ENCODE results near the gene DOCK6.

DOCK6 gene

GRCh38 chr19:11244846-11245589 is 17.3 kb downstream of the DOCK6 start:
- Histone ChIP-seq H3K4me1 (ENCODE audit: control insufficient read depth, insufficient read depth, low read length, poor library complexity, severe bottlenecking) (no peaks in the 10 kb centered on the region), H3K9me3 (ENCODE audit: control insufficient read depth, low read length) (no peaks in the 10 kb centered on the region), H3K4me3 (ENCODE audit: extremely low read depth, insufficient read depth, low read length, poor library complexity, severe bottlenecking) (no peak overlapping the region), H3K27ac (ENCODE audit: low read depth, low read length, severe bottlenecking) (no peak overlapping the region), H3K36me3 (ENCODE audit: control insufficient read depth, insufficient read depth, low read length) (peaks cover 58% of the 10 kb centered on the region)
- WGBS, 2 experiments (ENCODE audit: insufficient coverage in 2 of 2), result 92 to 98% methylated on average over 3 to 4 of the region's 5 CpGs

DNA sequence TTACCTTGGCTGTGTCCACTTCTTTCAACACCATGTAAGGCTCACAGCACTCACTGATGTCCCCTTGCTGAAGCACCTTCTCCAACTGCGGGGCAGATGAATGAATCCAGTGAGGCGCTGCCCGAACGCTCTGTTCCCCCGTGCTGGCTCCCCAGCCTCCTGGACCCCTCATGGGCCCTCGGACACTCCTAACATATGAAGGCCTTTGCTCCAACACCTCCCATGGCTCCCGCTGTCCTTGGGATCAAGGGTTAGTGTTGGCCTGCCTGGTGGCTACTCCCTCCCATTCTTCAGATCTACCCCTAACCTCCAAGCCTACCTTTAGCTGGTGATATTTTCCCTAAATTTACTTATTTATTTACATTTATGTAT is 18.5 kb downstream of the DOCK6 start:
- H3K4me1 ChIP-seq (ENCODE audit: control insufficient read depth, insufficient read depth, low read length, poor library complexity, severe bottlenecking), result no peaks in the 10 kb centered on the region
- no peak overlapping the region for H3K4me3 ChIP-seq (ENCODE audit: extremely low read depth, insufficient read depth, low read length, poor library complexity, severe bottlenecking)
- H3K27ac ChIP-seq (ENCODE audit: low read depth, low read length, severe bottlenecking), result no peak overlapping the region
- WGBS, 2 experiments (ENCODE audit: insufficient coverage in 2 of 2), result 95 to 96% methylated on average over 6 to 7 of the region's 7 CpGs
- no peaks in the 10 kb centered on the region for H3K9me3 ChIP-seq (ENCODE audit: control insufficient read depth, low read length)
- H3K36me3 ChIP-seq (ENCODE audit: control insufficient read depth, insufficient read depth, low read length), result peaks cover 64% of the 10 kb centered on the region

- no peaks in the 10 kb centered on the region for H3K4me1 ChIP-seq (ENCODE audit: control insufficient read depth, insufficient read depth, low read length, poor library complexity, severe bottlenecking)
- H3K9me3 ChIP-seq (ENCODE audit: control insufficient read depth, low read length), result no peaks in the 10 kb centered on the region
- WGBS, 2 experiments (ENCODE audit: insufficient coverage in 2 of 2), result 40 to 45% methylated on average over 37 to 48 of the region's 48 CpGs
- H3K27ac ChIP-seq (ENCODE audit: low read depth, low read length, severe bottlenecking), result no peak overlapping the region
- H3K36me3 ChIP-seq (ENCODE audit: control insufficient read depth, insufficient read depth, low read length), result peaks cover 63% of the 10 kb centered on the region
- no peak overlapping the region for H3K4me3 ChIP-seq (ENCODE audit: extremely low read depth, insufficient read depth, low read length, poor library complexity, severe bottlenecking)
Observed at GRCh38 chr19:11242864-11243797, 19.2 kb downstream of the DOCK6 start.

GRCh38 chr19:11242025-11242424 is 20.3 kb downstream of the DOCK6 start:
- H3K4me3 ChIP-seq (ENCODE audit: extremely low read depth, insufficient read depth, low read length, poor library complexity, severe bottlenecking), result no peak overlapping the region
- H3K27ac ChIP-seq (ENCODE audit: low read depth, low read length, severe bottlenecking), result no peak overlapping the region
- no peaks in the 10 kb centered on the region for H3K9me3 ChIP-seq (ENCODE audit: control insufficient read depth, low read length)
- H3K4me1 ChIP-seq (ENCODE audit: control insufficient read depth, insufficient read depth, low read length, poor library complexity, severe bottlenecking), result no peaks in the 10 kb centered on the region
- 95 to 97% methylated on average over 9 to 11 of the region's 11 CpGs for WGBS, 2 experiments (ENCODE audit: insufficient coverage in 2 of 2)
- peaks cover 55% of the 10 kb centered on the region for H3K36me3 ChIP-seq (ENCODE audit: control insufficient read depth, insufficient read depth, low read length)

- H3K9me3 ChIP-seq (ENCODE audit: control insufficient read depth, low read length), result no peaks in the 10 kb centered on the region
- H3K27ac ChIP-seq (ENCODE audit: low read depth, low read length, severe bottlenecking), result no peak overlapping the region
- H3K4me3 ChIP-seq (ENCODE audit: extremely low read depth, insufficient read depth, low read length, poor library complexity, severe bottlenecking), result no peak overlapping the region
- H3K36me3 ChIP-seq (ENCODE audit: control insufficient read depth, insufficient read depth, low read length), result peaks cover 59% of the 10 kb centered on the region
- WGBS, 2 experiments (ENCODE audit: insufficient coverage in 2 of 2), result 93 to 99% methylated on average over 8 of the region's 8 CpGs
- H3K4me1 ChIP-seq (ENCODE audit: control insufficient read depth, insufficient read depth, low read length, poor library complexity, severe bottlenecking), result no peaks in the 10 kb centered on the region
Observed at GRCh38 chr19:11240008-11240444, 22.3 kb downstream of the DOCK6 start.

DNA sequence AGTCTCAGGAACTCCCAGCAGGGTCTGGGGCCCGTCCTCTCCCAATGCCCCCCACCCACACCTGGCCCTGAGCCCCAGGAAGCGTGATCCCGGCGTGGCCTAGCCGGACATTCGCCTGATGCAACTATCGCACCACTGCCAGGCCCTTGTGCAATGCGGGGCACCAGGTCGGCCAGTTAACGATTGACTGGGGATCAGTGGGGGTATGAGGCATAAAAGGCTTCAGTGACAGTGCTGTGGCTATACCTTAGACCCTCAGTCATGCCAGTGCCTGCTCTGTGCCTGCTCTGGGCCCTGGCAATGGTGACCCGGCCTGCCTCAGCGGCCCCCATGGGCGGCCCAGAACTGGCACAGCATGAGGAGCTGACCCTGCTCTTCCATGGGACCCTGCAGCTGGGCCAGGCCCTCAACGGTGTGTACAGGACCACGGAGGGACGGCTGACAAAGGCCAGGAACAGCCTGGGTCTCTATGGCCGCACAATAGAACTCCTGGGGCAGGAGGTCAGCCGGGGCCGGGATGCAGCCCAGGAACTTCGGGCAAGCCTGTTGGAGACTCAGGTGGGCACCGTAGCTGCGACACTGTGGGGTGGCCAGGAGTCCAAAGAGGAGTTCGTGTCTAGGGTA is 22.8 kb downstream of the DOCK6 start, which contains the start of gene ANGPTL8:
Gene ANGPTL8, plus strand, starts transcription at position 243 of the 624 bp plus-strand sequence. Its CDS starts 19 bp downstream, at position 262.
- WGBS, 2 experiments (ENCODE audit: insufficient coverage in 2 of 2), result 95% methylated on average over 19 to 23 of the region's 23 CpGs
- Histone ChIP-seq H3K36me3 (ENCODE audit: control insufficient read depth, insufficient read depth, low read length) (peaks cover 61% of the 10 kb centered on the region), H3K4me3 (ENCODE audit: extremely low read depth, insufficient read depth, low read length, poor library complexity, severe bottlenecking) (no peak within 1 kb of the TSS)

DNA sequence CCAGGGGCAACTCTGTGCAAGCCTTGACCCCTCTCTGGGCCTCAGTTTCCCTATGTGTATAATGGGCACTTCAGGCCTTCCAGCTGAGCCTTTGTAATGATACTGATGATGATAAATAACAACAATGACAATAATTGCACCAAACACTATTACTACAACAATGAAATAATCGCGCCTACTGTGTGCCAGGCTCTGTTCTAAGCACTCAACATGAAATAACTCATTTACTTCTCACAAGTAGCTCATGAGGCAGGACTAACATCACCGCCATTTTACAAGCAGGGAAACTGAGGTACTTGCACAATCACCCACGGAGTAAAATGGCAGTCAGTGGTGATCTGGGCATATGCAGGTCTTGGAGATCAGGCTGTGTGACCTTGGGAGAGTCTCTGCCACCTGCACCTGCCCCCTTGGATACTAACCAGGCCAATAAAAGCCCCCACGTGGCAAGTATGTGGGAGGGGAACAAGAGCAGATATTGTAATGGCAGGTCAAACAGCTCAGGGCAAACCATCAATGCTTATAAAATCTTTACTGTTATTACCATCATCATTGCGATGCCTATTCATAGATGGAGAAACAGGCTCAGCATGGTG is 23.4 kb downstream of the DOCK6 start:
- H3K4me1 ChIP-seq (ENCODE audit: control insufficient read depth, insufficient read depth, low read length, poor library complexity, severe bottlenecking), result no peaks in the 10 kb centered on the region
- 94 to 97% methylated on average over 4 to 5 of the region's 6 CpGs for WGBS, 2 experiments (ENCODE audit: insufficient coverage in 2 of 2)
- H3K9me3 ChIP-seq (ENCODE audit: control insufficient read depth, low read length), result no peaks in the 10 kb centered on the region
- H3K27ac ChIP-seq (ENCODE audit: low read depth, low read length, severe bottlenecking), result no peak overlapping the region
- H3K36me3 ChIP-seq (ENCODE audit: control insufficient read depth, insufficient read depth, low read length), result peaks cover 63% of the 10 kb centered on the region
- no peak overlapping the region for H3K4me3 ChIP-seq (ENCODE audit: extremely low read depth, insufficient read depth, low read length, poor library complexity, severe bottlenecking)

More for the DNA sequence above, 22.8 kb downstream of the DOCK6 start, which contains the start of gene ANGPTL8:
- Histone ChIP-seq H3K4me1 (ENCODE audit: control insufficient read depth, insufficient read depth, low read length, poor library complexity, severe bottlenecking) (no peaks in the 10 kb centered on the region), H3K9me3 (ENCODE audit: control insufficient read depth, low read length) (no peaks in the 10 kb centered on the region), H3K27ac (ENCODE audit: low read depth, low read length, severe bottlenecking) (no peak within 1 kb of the TSS)

DNA sequence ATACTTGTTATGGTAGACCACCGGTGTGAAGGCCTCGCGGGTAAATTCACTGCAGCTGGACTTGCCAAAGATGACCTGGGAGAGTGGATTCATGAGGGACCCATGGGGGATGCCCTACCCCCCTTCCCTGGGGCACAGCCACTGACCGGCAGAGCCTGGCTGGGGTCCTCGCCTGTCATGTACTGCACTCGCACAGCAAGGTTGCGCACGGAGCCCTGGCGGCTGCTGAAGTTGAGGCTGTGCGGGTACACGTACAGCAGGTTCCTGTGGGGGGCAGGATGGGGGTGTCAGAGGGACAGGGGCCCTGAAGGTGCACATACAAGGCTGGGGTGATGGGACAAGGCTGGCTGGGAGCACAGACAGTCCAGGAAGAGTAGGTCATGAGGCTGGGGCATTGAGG is 24.3 kb downstream of the DOCK6 start:
- Histone ChIP-seq H3K9me3 (ENCODE audit: control insufficient read depth, low read length) (no peaks in the 10 kb centered on the region), H3K27ac (ENCODE audit: low read depth, low read length, severe bottlenecking) (no peak overlapping the region), H3K4me3 (ENCODE audit: extremely low read depth, insufficient read depth, low read length, poor library complexity, severe bottlenecking) (no peak overlapping the region), H3K36me3 (ENCODE audit: control insufficient read depth, insufficient read depth, low read length) (peaks cover 61% of the 10 kb centered on the region), H3K4me1 (ENCODE audit: control insufficient read depth, insufficient read depth, low read length, poor library complexity, severe bottlenecking) (no peaks in the 10 kb centered on the region)
- WGBS, 2 experiments (ENCODE audit: insufficient coverage in 2 of 2), result 92 to 94% methylated on average over 6 to 9 of the region's 11 CpGs

DNA sequence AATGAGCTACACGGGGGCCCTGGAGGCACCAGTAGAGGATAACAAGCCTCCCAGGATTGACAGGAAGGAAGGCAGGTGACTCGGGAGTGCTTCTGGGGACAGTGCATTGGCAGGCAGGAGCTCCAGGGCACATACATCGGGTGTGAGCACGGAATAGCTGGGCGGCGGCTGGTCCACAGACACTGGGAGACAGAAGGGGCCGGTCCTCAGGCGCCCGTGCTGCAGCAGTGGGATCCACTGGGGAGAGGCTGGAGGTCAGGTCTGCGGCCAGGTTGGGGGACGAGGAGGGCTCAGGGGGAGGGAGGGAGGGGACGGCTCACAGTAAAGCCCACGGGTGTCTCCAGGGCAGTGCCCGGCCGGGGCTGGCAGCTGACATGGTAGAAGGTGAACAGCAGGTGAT is 25.0 kb downstream of the DOCK6 start:
- Histone ChIP-seq H3K36me3 (ENCODE audit: control insufficient read depth, insufficient read depth, low read length) (peaks cover 60% of the 10 kb centered on the region), H3K27ac (ENCODE audit: low read depth, low read length, severe bottlenecking) (no peak overlapping the region), H3K9me3 (ENCODE audit: control insufficient read depth, low read length) (no peaks in the 10 kb centered on the region), H3K4me3 (ENCODE audit: extremely low read depth, insufficient read depth, low read length, poor library complexity, severe bottlenecking) (no peak overlapping the region), H3K4me1 (ENCODE audit: control insufficient read depth, insufficient read depth, low read length, poor library complexity, severe bottlenecking) (no peaks in the 10 kb centered on the region)
- WGBS, 2 experiments (ENCODE audit: insufficient coverage in 2 of 2), result 79 to 86% methylated on average over 10 to 13 of the region's 15 CpGs
